ENCODE results near the gene NRP1.
"Not testable (repeated sequence)": the region's sequence is repeated elsewhere in the genome, so short reads cannot be mapped to it uniquely, and the experiment has no call there.

The NRP1 gene

GRCh38 chr10:33150146-33150545 lies 184.3 kb downstream of the NRP1 start:
- no peak for DNase-seq (ENCODE audit: low spot score)

GRCh38 chr10:33147013-33147310 lies 187.5 kb downstream of the NRP1 start:
- no peak for DNase-seq (ENCODE audit: low spot score)

- no peak for DNase-seq (ENCODE audit: low spot score)
Observed at GRCh38 chr10:33146189-33147012, 188.1 kb downstream of the NRP1 start.

GRCh38 chr10:33145451-33146188 lies 188.8 kb downstream of the NRP1 start:
- DNase-seq (ENCODE audit: low spot score): no peak

- no peak for DNase-seq (ENCODE audit: low spot score)
Observed at GRCh38 chr10:33143160-33143728, 191.2 kb downstream of the NRP1 start.

- no peak for DNase-seq (ENCODE audit: low spot score)
Observed at GRCh38 chr10:33142295-33142694, 192.2 kb downstream of the NRP1 start.

- DNase-seq (ENCODE audit: low spot score): no peak
Observed at GRCh38 chr10:33141251-33141650, 193.2 kb downstream of the NRP1 start.

- peak; percentile 16 for DNase-seq (ENCODE audit: low spot score)
Observed at GRCh38 chr10:33139181-33139646, 195.3 kb downstream of the NRP1 start.

- DNase-seq (ENCODE audit: low spot score): not testable (repeated sequence)
Observed at GRCh38 chr10:33138686-33139085, 195.8 kb downstream of the NRP1 start.

GRCh38 chr10:33137356-33138005 lies 197.0 kb downstream of the NRP1 start:
- no peak for DNase-seq (ENCODE audit: low spot score)

- DNase-seq (ENCODE audit: low spot score): no peak
Observed at GRCh38 chr10:33136781-33137180, 197.7 kb downstream of the NRP1 start.

GRCh38 chr10:33136271-33136670 lies 198.2 kb downstream of the NRP1 start:
- DNase-seq (ENCODE audit: low spot score): no peak

- no peak for DNase-seq (ENCODE audit: low spot score)
Observed at GRCh38 chr10:33134011-33134751, 200.3 kb downstream of the NRP1 start.

- no peak for DNase-seq (ENCODE audit: low spot score)
Observed at GRCh38 chr10:33133557-33133956, 200.9 kb downstream of the NRP1 start.

- peak; percentile 38 for DNase-seq (ENCODE audit: low spot score)
Observed at GRCh38 chr10:33132626-33133025, 201.8 kb downstream of the NRP1 start.

GRCh38 chr10:33129996-33130386 lies 204.5 kb downstream of the NRP1 start:
- no peak for DNase-seq (ENCODE audit: low spot score)

- DNase-seq (ENCODE audit: low spot score): no peak
Observed at GRCh38 chr10:33129141-33129995, 205.1 kb downstream of the NRP1 start.

- no peak for DNase-seq (ENCODE audit: low spot score)
Observed at GRCh38 chr10:33127622-33128021, 206.8 kb downstream of the NRP1 start.

All from NAMALWA (cell line).